HepG2 (cell line): Measurements from ENCODE around the gene NDUFA8. TPM values are rescaled to one million over a fixed set of nuclear protein-coding genes. Genes with fewer than 3 reads are reported as not detected.

Experiments used
- ATAC-seq: fragments of 200-7000 bp; cut with Tn5 transposase; 3 replicates; pipeline ENCODE4 v1.9.1; 2020; ENCODE audit warnings: mild to moderate bottlenecking, moderate library complexity
- BruUV-seq: library from RNA; stranded (reverse); fragments of 400-500 nt; replicated peaks from 2 replicates; lab custom pipeline; 2021; lab: Mats Ljungman, UMichigan
- CTCF ChIA-PET: fragments of 300-600 bp; formaldehyde crosslinking; extraction: SDS; loops from one replicate; lab custom pipeline; 2021; ENCODE audit warnings: low total read pairs, inconsistent platforms, low intra/inter-chr PET ratio; lab: Yijun Ruan, JAX
- POLR2A ChIA-PET: fragments of 350-600 bp; sonication (Branson Sonifier 250); formaldehyde crosslinking; loops from one replicate; lab custom pipeline; 2020; ENCODE audit warnings: antibody characterized with exemption, inconsistent platforms; lab: Yijun Ruan, JAX
- DNase-seq: peaks from one replicate; pipeline ENCODE4 v3.0.0-alpha.2; 2015; ENCODE audit warnings: low spot score
- FAIRE-seq: peaks from 3 replicates; lab custom pipeline; 2011; peaks lifted over from hg19 to GRCh38; lab: Jason Lieb, UNC
- H2AFZ ChIP-seq: one replicate; pipeline ENCODE4 v1.6.1; 2011; ENCODE audit warnings: low read length, inconsistent platforms
- H3K27ac ChIP-seq: fragments of 300-600 bp; 3 replicates; pipeline ENCODE4 v1.8.0; 2011; ENCODE audit warnings: mixed run types, mild to moderate bottlenecking, mixed read lengths, low read length, inconsistent platforms; ENCODE audit not compliant: insufficient read depth; ENCODE audit errors: extremely low read length
- H3K27me3 ChIP-seq, 2 experiments: fragments of 200-600 bp in 1 of 2; 2 replicates in 1 of 2; 3 replicates in 1 of 2; pipeline versions ENCODE4 v1.6.0 to v1.8.0; 2011; ENCODE audit warnings: low read length in 2 of 2, mild to moderate bottlenecking in 2 of 2, moderate library complexity in 2 of 2, inconsistent platforms in 1 of 2; ENCODE audit not compliant: insufficient read depth in 2 of 2, control insufficient read depth in 1 of 2
- H3K36me3 ChIP-seq, 2 experiments: fragments of 200-600 bp in 1 of 2; replicated peaks in 1 of 2; 2 replicates in 1 of 2; 3 replicates in 1 of 2; pipeline versions ENCODE4 v1.5.1 to v1.8.0; 2011; ENCODE audit warnings: low read length in 2 of 2, inconsistent platforms in 1 of 2; ENCODE audit not compliant: insufficient read depth in 2 of 2, control insufficient read depth in 1 of 2
- H3K4me1 ChIP-seq: 2 replicates; pipeline ENCODE4 v1.5.1; 2012; ENCODE audit warnings: low read length, inconsistent platforms; ENCODE audit not compliant: insufficient read depth
- H3K4me2 ChIP-seq: 2 replicates; pipeline ENCODE4 v1.6.0; 2011; ENCODE audit warnings: low read depth, low read length, inconsistent platforms
- H3K4me3 ChIP-seq, 3 experiments: fragments of 200-600 bp in 1 of 3; sonication (generic), shearing (Covaris generic) in 1 of 3; replicated peaks in 1 of 3; 2 replicates each; pipeline ENCODE4 v1.5.1; 2011 to 2016; ENCODE audit warnings: low read length in 3 of 3, inconsistent platforms in 2 of 3, low read depth in 2 of 3, mild to moderate bottlenecking in 2 of 3, control low read depth in 1 of 3, mixed read lengths in 1 of 3; ENCODE audit not compliant: insufficient read depth in 1 of 3
- H3K79me2 ChIP-seq: one replicate; pipeline ENCODE4 v1.6.1; 2011; ENCODE audit warnings: low read length, inconsistent platforms; ENCODE audit not compliant: insufficient read depth
- H3K9ac ChIP-seq: 2 replicates; pipeline ENCODE4 v1.6.0; 2011; ENCODE audit warnings: mild to moderate bottlenecking, low read depth, low read length, inconsistent platforms; ENCODE audit not compliant: insufficient read depth
- H3K9me3 ChIP-seq: 2 replicates; pipeline ENCODE4 v1.5.1; 2012; ENCODE audit warnings: mild to moderate bottlenecking, low read length
- H4K20me1 ChIP-seq: 2 replicates; pipeline ENCODE4 v1.6.0; 2011; ENCODE audit warnings: inconsistent platforms, mild to moderate bottlenecking, low read length, moderate library complexity; ENCODE audit not compliant: insufficient read depth
- ARID2 ChIP-seq: sonication (generic); formaldehyde crosslinking; IDR thresholded peaks from 2 replicates; pipeline ENCODE4 v1.8.1; 2022; ENCODE audit warnings: mild to moderate bottlenecking, missing genetic modification reagents, borderline replicate concordance
- KDM5A ChIP-seq: fragments of 200-600 bp; sonication (generic); IDR thresholded peaks from 2 replicates; pipeline ENCODE4 v1.7.0; 2018; ENCODE audit warnings: antibody characterized with exemption, mild to moderate bottlenecking, low read length, borderline replicate concordance
- KLF12 ChIP-seq: sonication (generic); formaldehyde crosslinking; IDR thresholded peaks from 2 replicates; pipeline ENCODE4 v1.4.0; 2020; ENCODE audit warnings: missing genetic modification reagents, borderline replicate concordance
- RFXAP ChIP-seq: sonication (generic); formaldehyde crosslinking; IDR thresholded peaks from 2 replicates; pipeline ENCODE4 v1.4.0; 2020; ENCODE audit warnings: missing genetic modification reagents, borderline replicate concordance
- SIN3A ChIP-seq: IDR thresholded peaks from 2 replicates; pipeline ENCODE4 v1.6.1; 2011; ENCODE audit warnings: low read depth, mild to moderate bottlenecking, control low read depth, low read length, borderline replicate concordance
- ZNF30 ChIP-seq: sonication (generic); formaldehyde crosslinking; IDR thresholded peaks from 2 replicates; pipeline ENCODE4 v1.5.0; 2020; ENCODE audit warnings: mild to moderate bottlenecking, missing genetic modification reagents
- ZNF737 ChIP-seq: sonication (generic); formaldehyde crosslinking; IDR thresholded peaks from 2 replicates; pipeline ENCODE4 v1.5.0; 2020; ENCODE audit warnings: missing genetic modification reagents, mild to moderate bottlenecking, borderline replicate concordance
- WGBS: methylation state at CpG from one replicate; pipeline ENCODE4 v1.1.6; 2017; ENCODE audit warnings: low lambda C conversion rate; 5-methylcytosine and 5-hydroxymethylcytosine counted together
- in situ Hi-C: cut with HindIII; loops from 2 replicates; pipeline ENCODE4 v1.10.0; 2017; ENCODE audit warnings: low pct_unique_long_range_greater_than_20kb; ENCODE audit not compliant: extremely low pct_ligation_motif_present
- intact Hi-C: fragments of 100-400 bp; cut with micrococcal nuclease; formaldehyde crosslinking; loops from one replicate; pipeline ENCODE4 v1.10.0; 2022; ENCODE audit not compliant: unreplicated experiment
- polyA plus RNA-seq, 8 experiments: library from polyadenylated mRNA; depleted of rRNA in 3 of 8; stranded (reverse) in 7 of 8; unstranded in 1 of 8; fragments of >200 nt; fragmentation: Illumina TruSeq in 4 of 8; extraction: Trizol in 4 of 8; gene quantifications; 2 replicates each; pipeline versions ENCODE4 v1.2.1 to v1.2.3, GENCODE V29; 2011 to 2016; ENCODE audit warnings: low read depth in 4 of 8, missing spikeins in 1 of 8, mixed read lengths in 1 of 8; ENCODE audit not compliant: insufficient read depth in 1 of 8
- total RNA-seq, 5 experiments: library from RNA; depleted of rRNA; stranded (reverse); fragments of >200 nt; fragmentation: Illumina TruSeq; extraction: Trizol; gene quantifications; 2 replicates each; pipeline ENCODE4 v1.2.3, GENCODE V29; 2016; ENCODE audit warnings: low read depth in 1 of 5
- TF ChIP-seq, protein P1 (sequence below): sonication (generic); formaldehyde crosslinking; IDR thresholded peaks from 2 replicates; pipeline ENCODE4 v1.8.1; 2022; ENCODE audit warnings: mild to moderate bottlenecking, missing genetic modification reagents
- TF ChIP-seq, protein P2 (sequence below): sonication (generic); formaldehyde crosslinking; IDR thresholded peaks from 2 replicates; pipeline ENCODE4 v1.5.0; 2020; ENCODE audit warnings: mild to moderate bottlenecking, missing genetic modification reagents, borderline replicate concordance
- TF ChIP-seq, protein P3 (sequence below): sonication (generic); formaldehyde crosslinking; IDR thresholded peaks from 2 replicates; pipeline ENCODE4 v1.4.0; 2020; ENCODE audit warnings: mild to moderate bottlenecking, missing genetic modification reagents
- TF ChIP-seq, protein P4 (sequence below): sonication (generic); formaldehyde crosslinking; IDR thresholded peaks from 2 replicates; pipeline ENCODE4 v1.5.0; 2020; ENCODE audit warnings: missing genetic modification reagents
- TF ChIP-seq, protein P5 (sequence below): sonication (generic); formaldehyde crosslinking; IDR thresholded peaks from 2 replicates; pipeline ENCODE4 v1.8.0; 2022; ENCODE audit warnings: mild to moderate bottlenecking, missing genetic modification reagents, moderate library complexity

The NDUFA8 gene
- total and polyA plus RNA-seq, 2 of the 13 experiments (the other 11 are each of a cell fraction or from before 2014, with no cell fraction given) = 68.6 to 71.7 TPM

DNA sequence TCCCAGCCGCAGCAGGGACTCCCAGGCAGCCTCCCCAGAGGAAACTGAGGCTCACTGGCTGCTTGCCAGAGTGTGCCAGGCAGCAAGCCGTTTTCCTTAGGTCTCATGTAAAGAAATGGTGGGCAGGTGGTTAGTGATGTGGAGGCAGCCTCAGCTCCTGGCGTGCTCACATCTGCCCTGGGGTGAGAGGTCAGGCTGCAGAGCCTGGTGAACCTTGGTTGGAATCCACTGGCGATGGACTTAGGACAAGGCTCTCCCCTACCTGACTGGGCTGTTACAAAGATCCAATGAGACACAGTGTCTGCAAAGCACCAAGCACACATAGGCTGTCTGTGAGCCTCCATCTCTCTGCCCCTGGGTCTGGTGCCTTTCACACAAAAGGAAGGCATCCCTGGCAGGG is 38.3 kb upstream of the NDUFA8 start:
- Histone ChIP-seq H3K9ac (no peak overlapping the region), H4K20me1 (no peaks in the 10 kb centered on the region), H2AFZ (no peak overlapping the region), H3K36me3 (no peaks in the 10 kb centered on the region), H3K4me2 (peak overlapping the region; percentile 60), H3K27me3 (no peaks in the 10 kb centered on the region), H3K4me1 (peaks cover 29% of the 10 kb centered on the region), H3K79me2 (no peaks in the 10 kb centered on the region), H3K27ac (no peak overlapping the region), H3K4me3 (peak overlapping the region in 1 of 3 experiments; percentile 18; a peak in 3 of 6 replicates), H3K9me3 (no peaks in the 10 kb centered on the region)
- peak; percentile 87 for ATAC-seq
- peak; percentile 68 for FAIRE-seq
- in situ Hi-C loops = no loop called here
- DNase-seq = no peak
- intact Hi-C loops = no loop called here
- ChIA-PET CTCF (no interaction called here), POLR2A (no interaction called here)
- 0% methylated on average over 2 of the region's 4 CpGs for WGBS
- BruUV-seq = no TSS peak
- TF ChIP-seq, protein P1, sequence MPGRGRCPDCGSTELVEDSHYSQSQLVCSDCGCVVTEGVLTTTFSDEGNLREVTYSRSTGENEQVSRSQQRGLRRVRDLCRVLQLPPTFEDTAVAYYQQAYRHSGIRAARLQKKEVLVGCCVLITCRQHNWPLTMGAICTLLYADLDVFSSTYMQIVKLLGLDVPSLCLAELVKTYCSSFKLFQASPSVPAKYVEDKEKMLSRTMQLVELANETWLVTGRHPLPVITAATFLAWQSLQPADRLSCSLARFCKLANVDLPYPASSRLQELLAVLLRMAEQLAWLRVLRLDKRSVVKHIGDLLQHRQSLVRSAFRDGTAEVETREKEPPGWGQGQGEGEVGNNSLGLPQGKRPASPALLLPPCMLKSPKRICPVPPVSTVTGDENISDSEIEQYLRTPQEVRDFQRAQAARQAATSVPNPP = no peak
- TF ChIP-seq ARID2 (no peak), SIN3A (no peak), ZNF737 (no peak), KLF12 (CRISPR knock-in tag) (no peak), RFXAP (no peak), KDM5A (no peak), ZNF30 (no peak)
- TF ChIP-seq, protein P2, sequence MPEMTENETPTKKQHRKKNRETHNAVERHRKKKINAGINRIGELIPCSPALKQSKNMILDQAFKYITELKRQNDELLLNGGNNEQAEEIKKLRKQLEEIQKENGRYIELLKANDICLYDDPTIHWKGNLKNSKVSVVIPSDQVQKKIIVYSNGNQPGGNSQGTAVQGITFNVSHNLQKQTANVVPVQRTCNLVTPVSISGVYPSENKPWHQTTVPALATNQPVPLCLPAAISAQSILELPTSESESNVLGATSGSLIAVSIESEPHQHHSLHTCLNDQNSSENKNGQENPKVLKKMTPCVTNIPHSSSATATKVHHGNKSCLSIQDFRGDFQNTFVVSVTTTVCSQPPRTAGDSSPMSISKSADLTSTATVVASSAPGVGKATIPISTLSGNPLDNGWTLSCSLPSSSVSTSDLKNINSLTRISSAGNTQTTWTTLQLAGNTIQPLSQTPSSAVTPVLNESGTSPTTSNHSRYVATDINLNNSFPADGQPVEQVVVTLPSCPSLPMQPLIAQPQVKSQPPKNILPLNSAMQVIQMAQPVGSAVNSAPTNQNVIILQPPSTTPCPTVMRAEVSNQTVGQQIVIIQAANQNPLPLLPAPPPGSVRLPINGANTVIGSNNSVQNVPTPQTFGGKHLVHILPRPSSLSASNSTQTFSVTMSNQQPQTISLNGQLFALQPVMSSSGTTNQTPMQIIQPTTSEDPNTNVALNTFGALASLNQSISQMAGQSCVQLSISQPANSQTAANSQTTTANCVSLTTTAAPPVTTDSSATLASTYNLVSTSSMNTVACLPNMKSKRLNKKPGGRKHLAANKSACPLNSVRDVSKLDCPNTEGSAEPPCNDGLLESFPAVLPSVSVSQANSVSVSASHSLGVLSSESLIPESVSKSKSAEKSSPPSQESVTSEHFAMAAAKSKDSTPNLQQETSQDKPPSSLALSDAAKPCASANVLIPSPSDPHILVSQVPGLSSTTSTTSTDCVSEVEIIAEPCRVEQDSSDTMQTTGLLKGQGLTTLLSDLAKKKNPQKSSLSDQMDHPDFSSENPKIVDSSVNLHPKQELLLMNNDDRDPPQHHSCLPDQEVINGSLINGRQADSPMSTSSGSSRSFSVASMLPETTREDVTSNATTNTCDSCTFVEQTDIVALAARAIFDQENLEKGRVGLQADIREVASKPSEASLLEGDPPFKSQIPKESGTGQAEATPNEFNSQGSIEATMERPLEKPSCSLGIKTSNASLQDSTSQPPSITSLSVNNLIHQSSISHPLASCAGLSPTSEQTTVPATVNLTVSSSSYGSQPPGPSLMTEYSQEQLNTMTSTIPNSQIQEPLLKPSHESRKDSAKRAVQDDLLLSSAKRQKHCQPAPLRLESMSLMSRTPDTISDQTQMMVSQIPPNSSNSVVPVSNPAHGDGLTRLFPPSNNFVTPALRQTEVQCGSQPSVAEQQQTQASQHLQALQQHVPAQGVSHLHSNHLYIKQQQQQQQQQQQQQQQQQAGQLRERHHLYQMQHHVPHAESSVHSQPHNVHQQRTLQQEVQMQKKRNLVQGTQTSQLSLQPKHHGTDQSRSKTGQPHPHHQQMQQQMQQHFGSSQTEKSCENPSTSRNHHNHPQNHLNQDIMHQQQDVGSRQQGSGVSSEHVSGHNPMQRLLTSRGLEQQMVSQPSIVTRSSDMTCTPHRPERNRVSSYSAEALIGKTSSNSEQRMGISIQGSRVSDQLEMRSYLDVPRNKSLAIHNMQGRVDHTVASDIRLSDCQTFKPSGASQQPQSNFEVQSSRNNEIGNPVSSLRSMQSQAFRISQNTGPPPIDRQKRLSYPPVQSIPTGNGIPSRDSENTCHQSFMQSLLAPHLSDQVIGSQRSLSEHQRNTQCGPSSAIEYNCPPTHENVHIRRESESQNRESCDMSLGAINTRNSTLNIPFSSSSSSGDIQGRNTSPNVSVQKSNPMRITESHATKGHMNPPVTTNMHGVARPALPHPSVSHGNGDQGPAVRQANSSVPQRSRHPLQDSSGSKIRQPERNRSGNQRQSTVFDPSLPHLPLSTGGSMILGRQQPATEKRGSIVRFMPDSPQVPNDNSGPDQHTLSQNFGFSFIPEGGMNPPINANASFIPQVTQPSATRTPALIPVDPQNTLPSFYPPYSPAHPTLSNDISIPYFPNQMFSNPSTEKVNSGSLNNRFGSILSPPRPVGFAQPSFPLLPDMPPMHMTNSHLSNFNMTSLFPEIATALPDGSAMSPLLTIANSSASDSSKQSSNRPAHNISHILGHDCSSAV (CRISPR knock-in tag) = no peak
- TF ChIP-seq, protein P3, sequence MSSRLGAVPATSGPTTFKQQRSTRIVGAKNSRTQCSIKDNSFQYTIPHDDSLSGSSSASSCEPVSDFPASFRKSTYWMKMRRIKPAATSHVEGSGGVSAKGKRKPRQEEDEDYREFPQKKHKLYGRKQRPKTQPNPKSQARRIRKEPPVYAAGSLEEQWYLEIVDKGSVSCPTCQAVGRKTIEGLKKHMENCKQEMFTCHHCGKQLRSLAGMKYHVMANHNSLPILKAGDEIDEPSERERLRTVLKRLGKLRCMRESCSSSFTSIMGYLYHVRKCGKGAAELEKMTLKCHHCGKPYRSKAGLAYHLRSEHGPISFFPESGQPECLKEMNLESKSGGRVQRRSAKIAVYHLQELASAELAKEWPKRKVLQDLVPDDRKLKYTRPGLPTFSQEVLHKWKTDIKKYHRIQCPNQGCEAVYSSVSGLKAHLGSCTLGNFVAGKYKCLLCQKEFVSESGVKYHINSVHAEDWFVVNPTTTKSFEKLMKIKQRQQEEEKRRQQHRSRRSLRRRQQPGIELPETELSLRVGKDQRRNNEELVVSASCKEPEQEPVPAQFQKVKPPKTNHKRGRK = no peak
- TF ChIP-seq, protein P4, sequence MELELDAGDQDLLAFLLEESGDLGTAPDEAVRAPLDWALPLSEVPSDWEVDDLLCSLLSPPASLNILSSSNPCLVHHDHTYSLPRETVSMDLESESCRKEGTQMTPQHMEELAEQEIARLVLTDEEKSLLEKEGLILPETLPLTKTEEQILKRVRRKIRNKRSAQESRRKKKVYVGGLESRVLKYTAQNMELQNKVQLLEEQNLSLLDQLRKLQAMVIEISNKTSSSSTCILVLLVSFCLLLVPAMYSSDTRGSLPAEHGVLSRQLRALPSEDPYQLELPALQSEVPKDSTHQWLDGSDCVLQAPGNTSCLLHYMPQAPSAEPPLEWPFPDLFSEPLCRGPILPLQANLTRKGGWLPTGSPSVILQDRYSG (CRISPR knock-in tag) = no peak
- TF ChIP-seq, protein P5, sequence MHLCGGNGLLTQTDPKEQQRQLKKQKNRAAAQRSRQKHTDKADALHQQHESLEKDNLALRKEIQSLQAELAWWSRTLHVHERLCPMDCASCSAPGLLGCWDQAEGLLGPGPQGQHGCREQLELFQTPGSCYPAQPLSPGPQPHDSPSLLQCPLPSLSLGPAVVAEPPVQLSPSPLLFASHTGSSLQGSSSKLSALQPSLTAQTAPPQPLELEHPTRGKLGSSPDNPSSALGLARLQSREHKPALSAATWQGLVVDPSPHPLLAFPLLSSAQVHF (CRISPR knock-in tag) = no peak
